ENCODE results near the gene FAM181B.

GRCh38 chr11:82682003-82682751 is 51.5 kb downstream of the FAM181B start:
- peak; percentile 22 to 56 (median 48) for TF ChIP-seq CTCF (IDR thresholded peaks at IDR 0.05 in 4 of 5, conservative IDR thresholded peaks at IDR 0.05 in 1 of 5)
- no peak for TF ChIP-seq POLR2A (IDR thresholded peaks at IDR 0.05)

Measured in gastrocnemius medialis (tissue), 4 donors.